Spinal cord (tissue), 10 donors: ENCODE data around the gene ASTN2. TPM values are rescaled to one million over a fixed set of nuclear protein-coding genes. Genes with fewer than 3 reads are reported as not detected.
A peak's percentile ranks its signal among the peaks of the same experiment; 100 is the strongest.

Experiments
- DNase-seq, 6 donors: peaks; one replicate each; pipeline versions ENCODE4 v3.0.0 to v3.0.0-alpha.2; 2013 to 2015; ENCODE audit warnings: low spot score in 6 of 6, low read depth in 4 of 6
- H3K27ac ChIP-seq: one replicate; pipeline ENCODE4 v1.5.1; 2013; ENCODE audit warnings: low read depth, low read length, control low read depth
- H3K27me3 ChIP-seq: one replicate; pipeline ENCODE4 v1.6.1; 2013; ENCODE audit warnings: low read length; ENCODE audit not compliant: control insufficient read depth, insufficient read depth
- H3K36me3 ChIP-seq: one replicate; pipeline ENCODE4 v1.6.1; 2013; ENCODE audit warnings: low read length; ENCODE audit not compliant: control insufficient read depth, insufficient read depth
- H3K4me1 ChIP-seq: one replicate; pipeline ENCODE4 v1.6.1; 2013; ENCODE audit warnings: low read length; ENCODE audit not compliant: control insufficient read depth, insufficient read depth
- H3K4me3 ChIP-seq: one replicate; pipeline ENCODE4 v1.5.1; 2013; ENCODE audit warnings: low read depth, low read length, control low read depth
- H3K9me3 ChIP-seq: one replicate; pipeline ENCODE4 v1.6.1; 2013; ENCODE audit warnings: low read length; ENCODE audit not compliant: control insufficient read depth, insufficient read depth
- WGBS: methylation state at CpG from one replicate; pipeline ENCODE4 v1.1.5; 2013; ENCODE audit warnings: missing lambda C conversion rate; ENCODE audit not compliant: insufficient coverage; 5-methylcytosine and 5-hydroxymethylcytosine counted together
- polyA plus RNA-seq, 2 donors: library from polyadenylated mRNA; unstranded; fragments of 120-200 nt; gene quantifications; one replicate each; pipeline ENCODE4 v1.2.1, GENCODE V29; 2013; ENCODE audit not compliant: insufficient read length in 2 of 2
- total RNA-seq, 2 donors: library from RNA; depleted of rRNA in 1 of 2; stranded (reverse); fragments of 120-200 nt in 1 of 2; fragments of >200 nt in 1 of 2; gene quantifications; one replicate each; pipeline versions ENCODE4 v1.2.3 to v1.2.4, GENCODE V29; 2013 to 2014
- donor health status: healthy.

Gene ASTN2
- total and polyA plus RNA-seq, 4 donors = 35.8 to 48.8 (median 41.4) TPM

DNA sequence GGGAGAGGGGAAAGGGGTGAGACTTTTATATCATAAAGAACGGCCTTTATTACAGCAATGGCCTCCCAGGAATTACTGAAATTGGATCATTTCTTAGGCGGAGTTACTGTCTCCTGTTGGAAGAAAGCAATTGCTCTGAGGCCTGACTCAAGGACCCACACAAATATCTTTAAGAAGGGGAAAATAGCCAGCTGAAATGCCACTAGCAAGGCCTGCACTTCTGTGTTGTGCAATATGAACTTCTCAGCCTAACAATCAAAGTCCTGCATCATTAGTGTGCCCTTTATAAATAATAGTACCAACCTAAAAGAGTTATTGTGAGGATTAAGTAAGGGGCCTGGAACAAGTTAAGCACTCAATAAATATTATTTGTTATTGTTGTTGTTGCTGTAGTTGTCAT, 757.9 kb downstream of the ASTN2 start:
- H3K36me3 ChIP-seq = no peaks in the 10 kb centered on the region
- DNase-seq = no peak
- H3K9me3 ChIP-seq = no peaks in the 10 kb centered on the region
- WGBS = no CpG with 5 or more reads among the region's 2 CpGs
- H3K27me3 ChIP-seq = no peaks in the 10 kb centered on the region
- H3K27ac ChIP-seq = no peak overlapping the region
- no peak overlapping the region for H3K4me3 ChIP-seq
- H3K4me1 ChIP-seq = no peaks in the 10 kb centered on the region

GRCh38 chr9:116656501-116656971, 758.3 kb downstream of the ASTN2 start:
- Histone ChIP-seq H3K4me1 (no peaks in the 10 kb centered on the region), H3K9me3 (no peaks in the 10 kb centered on the region), H3K27ac (no peak overlapping the region), H3K27me3 (no peaks in the 10 kb centered on the region), H3K4me3 (no peak overlapping the region), H3K36me3 (peaks cover under 1% of the 10 kb centered on the region)
- peak in 3 of 6 donors; percentile 9 to 59 (median 39) for DNase-seq
- 35% methylated on average over 5 of the region's 5 CpGs for WGBS

DNA sequence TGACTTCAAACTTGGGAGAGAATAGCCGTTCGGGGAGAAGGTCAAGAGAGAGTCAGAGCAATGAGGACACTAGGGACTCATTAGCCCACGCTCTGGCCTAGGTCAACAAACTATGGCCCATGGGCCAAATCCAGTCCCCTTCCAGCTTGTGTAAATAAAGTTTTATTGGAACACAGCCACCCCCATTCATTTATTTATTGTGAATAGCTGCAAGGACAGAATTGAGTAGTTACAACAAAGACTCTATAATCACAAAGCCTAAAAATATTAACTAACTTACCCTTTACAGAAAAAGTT, 760.9 kb downstream of the ASTN2 start:
- DNase-seq = peak in 1 of 6 donors; percentile 8
- WGBS = 80% methylated on average over 2 of the region's 3 CpGs
- Histone ChIP-seq H3K27ac (no peak overlapping the region), H3K36me3 (peaks cover 3% of the 10 kb centered on the region), H3K4me3 (no peak overlapping the region), H3K27me3 (no peaks in the 10 kb centered on the region), H3K4me1 (no peaks in the 10 kb centered on the region), H3K9me3 (no peaks in the 10 kb centered on the region)

- peaks cover 3% of the 10 kb centered on the region for H3K36me3 ChIP-seq
- WGBS = 67% methylated on average over 2 of the region's 7 CpGs
- H3K27ac ChIP-seq = no peak overlapping the region
- no peaks in the 10 kb centered on the region for H3K9me3 ChIP-seq
- no peaks in the 10 kb centered on the region for H3K4me1 ChIP-seq
- no peaks in the 10 kb centered on the region for H3K27me3 ChIP-seq
- H3K4me3 ChIP-seq = no peak overlapping the region
- DNase-seq = peak in 1 of 6 donors; percentile 7
These were observed 761.4 kb downstream of the ASTN2 start for GRCh38 chr9:116653348-116654058.

DNA sequence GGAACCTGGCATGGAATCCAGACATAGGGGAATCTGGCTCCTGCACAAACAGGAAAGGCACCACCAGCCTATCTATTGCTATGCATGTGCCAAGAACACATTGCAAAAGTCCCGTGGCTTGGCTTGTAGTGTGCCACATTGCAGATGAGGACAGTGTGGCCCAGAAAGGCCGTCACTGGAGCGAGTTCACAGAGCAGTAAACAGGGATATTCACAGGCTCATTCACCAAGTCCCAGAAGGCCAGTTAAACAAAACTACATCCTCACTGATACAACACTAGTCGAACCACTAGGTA, 767.4 kb downstream of the ASTN2 start:
- 41% methylated on average over 2 of the region's 4 CpGs for WGBS
- Histone ChIP-seq H3K27me3 (no peaks in the 10 kb centered on the region), H3K4me1 (no peaks in the 10 kb centered on the region), H3K36me3 (peaks cover 3% of the 10 kb centered on the region), H3K9me3 (no peaks in the 10 kb centered on the region), H3K27ac (no peak overlapping the region), H3K4me3 (no peak overlapping the region)
- DNase-seq = no peak

DNA sequence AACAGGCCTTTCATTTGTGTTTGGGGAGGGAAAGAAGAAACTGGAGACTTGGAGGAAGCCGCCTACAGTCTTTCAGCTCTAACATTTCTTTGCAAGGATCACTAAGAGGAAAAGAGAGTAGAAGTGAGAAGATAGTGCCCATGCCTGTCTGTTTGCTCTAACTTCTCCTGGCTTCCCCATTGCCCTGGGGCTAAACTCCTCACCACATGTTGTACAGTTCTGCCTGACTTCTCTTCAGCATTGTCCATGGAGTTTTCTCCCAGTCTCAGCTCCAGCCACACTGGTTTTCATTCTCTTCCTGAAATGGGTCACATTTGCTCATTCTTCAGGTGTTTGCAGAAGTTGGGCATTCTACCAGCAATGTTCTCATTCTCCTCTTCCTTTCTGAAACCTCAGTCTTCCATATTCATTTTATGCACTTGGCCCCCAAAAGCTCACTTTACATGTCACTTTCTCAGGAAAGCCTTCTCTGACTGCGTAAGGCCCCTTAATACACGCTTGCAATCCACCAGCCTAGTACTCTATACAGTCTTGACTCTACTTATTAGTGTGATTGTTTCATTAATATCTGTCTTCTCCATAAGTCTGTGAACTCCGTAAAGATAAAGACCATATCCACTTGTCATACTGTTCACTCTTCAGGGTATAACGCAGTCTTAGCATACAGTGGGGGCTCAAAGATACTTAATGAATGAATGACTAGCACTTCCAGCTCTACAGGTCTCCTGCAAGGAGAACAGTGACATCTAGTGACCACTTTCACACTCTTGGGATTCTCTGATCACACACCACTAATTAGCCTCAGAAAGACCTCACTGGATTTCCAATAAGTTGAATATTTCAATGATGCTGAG, 768.0 kb downstream of the ASTN2 start:
- DNase-seq = peak in 5 of 6 donors; percentile 40 to 83 (median 52)
- Histone ChIP-seq H3K36me3 (peaks cover 3% of the 10 kb centered on the region), H3K4me3 (no peak overlapping the region), H3K27me3 (no peaks in the 10 kb centered on the region), H3K27ac (no peak overlapping the region), H3K4me1 (no peaks in the 10 kb centered on the region), H3K9me3 (no peaks in the 10 kb centered on the region)
- WGBS = no CpG with 5 or more reads among the region's 5 CpGs

DNA sequence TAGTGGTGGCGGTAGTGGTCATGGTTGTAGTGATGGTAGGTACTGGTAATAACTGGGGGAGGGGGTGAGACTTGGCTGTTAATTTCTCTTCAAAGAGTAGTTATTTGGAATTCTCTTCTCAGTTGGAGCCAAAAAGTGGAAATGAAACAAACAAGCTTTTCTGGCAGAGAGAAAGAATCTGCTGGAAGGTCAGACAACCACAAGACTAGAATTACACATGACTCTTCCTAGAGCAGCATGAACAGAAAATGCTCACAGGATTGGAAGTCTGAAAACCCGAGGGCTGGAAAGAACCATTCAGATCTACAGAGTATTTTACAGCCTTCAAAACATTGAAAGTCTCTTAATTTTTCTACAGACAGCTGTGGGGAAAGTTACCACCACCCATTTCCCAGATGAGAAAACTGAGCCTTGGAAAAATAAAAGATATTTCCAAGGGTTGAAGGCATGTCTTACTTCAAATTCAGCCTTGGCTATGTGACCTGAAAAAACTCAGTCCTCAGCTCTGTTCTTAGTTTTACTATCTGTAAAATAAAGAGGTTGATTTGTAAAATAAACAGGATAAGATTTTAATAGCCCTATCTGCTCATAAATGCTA, 770.7 kb downstream of the ASTN2 start:
- WGBS = 100% methylated on average over 1 of the region's 2 CpGs
- no peak for DNase-seq

DNA sequence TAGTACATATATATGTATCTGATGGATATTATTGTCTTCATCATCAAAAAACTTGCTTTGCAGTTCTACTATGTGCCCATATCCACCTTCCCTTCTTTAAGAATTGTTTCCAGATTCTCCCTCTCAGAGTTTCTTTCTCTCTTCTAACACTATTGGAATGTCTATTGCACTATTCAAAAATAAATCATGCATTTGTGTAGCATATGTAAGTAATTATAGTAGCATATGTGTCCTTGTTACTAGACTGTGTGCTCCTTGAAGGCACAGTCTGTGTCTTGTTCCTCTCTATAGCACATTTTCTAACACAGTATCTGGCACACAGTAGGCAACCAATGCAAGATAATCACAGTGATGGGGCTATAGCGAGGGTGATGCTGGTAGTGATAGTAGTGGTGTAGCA, 771.2 kb downstream of the ASTN2 start:
- H3K27ac ChIP-seq = no peak overlapping the region
- H3K27me3 ChIP-seq = no peaks in the 10 kb centered on the region
- no peaks in the 10 kb centered on the region for H3K4me1 ChIP-seq
- DNase-seq = no peak
- H3K36me3 ChIP-seq = no peaks in the 10 kb centered on the region
- H3K4me3 ChIP-seq = no peak overlapping the region
- no peaks in the 10 kb centered on the region for H3K9me3 ChIP-seq
- no CpG with 5 or more reads among the region's 1 CpG for WGBS

More for the DNA sequence above, 770.7 kb downstream of the ASTN2 start:
- no peaks in the 10 kb centered on the region for H3K27me3 ChIP-seq
- H3K36me3 ChIP-seq = no peaks in the 10 kb centered on the region
- H3K27ac ChIP-seq = no peak overlapping the region
- no peaks in the 10 kb centered on the region for H3K4me1 ChIP-seq
- H3K9me3 ChIP-seq = no peaks in the 10 kb centered on the region
- no peak overlapping the region for H3K4me3 ChIP-seq

DNA sequence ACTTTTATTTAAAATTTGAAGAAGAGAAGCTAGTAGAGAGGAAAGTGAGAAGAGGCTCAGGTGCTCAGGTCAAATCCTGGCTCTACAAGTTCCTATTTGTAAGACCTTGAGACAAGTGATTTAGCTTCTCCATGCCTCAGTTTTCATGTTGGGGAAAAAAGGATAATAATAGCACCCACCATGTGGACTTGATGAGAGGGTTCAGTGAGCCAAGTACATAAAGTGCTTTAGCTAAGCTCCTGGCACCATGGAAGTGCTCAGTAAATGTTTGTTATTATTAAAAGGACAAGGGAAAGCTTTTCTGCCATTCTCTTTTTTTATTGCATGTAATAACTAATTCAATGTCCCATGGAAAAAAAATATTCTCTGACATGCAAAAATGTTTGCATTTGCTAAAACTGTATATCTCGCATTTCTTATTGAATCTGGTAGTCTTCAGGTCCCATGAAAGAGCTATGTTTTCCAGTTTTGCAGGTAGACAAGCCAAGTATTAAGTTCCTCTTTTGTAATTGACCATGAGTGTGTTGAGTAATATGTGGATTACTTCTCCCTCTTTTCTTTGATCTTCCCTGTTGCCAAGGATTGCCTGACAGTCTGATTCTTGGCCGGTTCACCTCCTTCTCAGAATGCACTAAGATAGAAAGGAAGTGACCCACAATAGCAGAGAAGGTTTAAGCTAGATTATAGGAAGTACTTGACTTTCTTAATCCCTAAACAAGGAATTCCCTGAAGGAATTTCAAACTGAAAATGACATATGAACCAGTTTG, 773.4 kb downstream of the ASTN2 start:
- DNase-seq = no peak
- 100% methylated on average over 1 of the region's 2 CpGs for WGBS
- Histone ChIP-seq H3K4me1 (no peaks in the 10 kb centered on the region), H3K36me3 (no peaks in the 10 kb centered on the region), H3K9me3 (no peaks in the 10 kb centered on the region), H3K27ac (no peak overlapping the region), H3K27me3 (no peaks in the 10 kb centered on the region), H3K4me3 (no peak overlapping the region)
